Hepatocyte (in vitro differentiated cells): Measurements from ENCODE around the gene KMT2A.

ENCODE experiments used
- EZH2 ChIP-seq: fragments of 200-600 bp; sonication (generic); IDR thresholded peaks from 2 replicates; pipeline ENCODE4 v1.6.1; 2016; ENCODE audit warnings: antibody characterized with exemption, mild to moderate bottlenecking, borderline replicate concordance
- TF ChIP-seq, protein P1 (sequence below): fragments of 200-600 bp; sonication (generic); IDR thresholded peaks from 2 replicates; pipeline ENCODE4 v1.5.1; 2016; ENCODE audit warnings: antibody characterized with exemption, mild to moderate bottlenecking; ENCODE audit not compliant: poor library complexity

DNA sequence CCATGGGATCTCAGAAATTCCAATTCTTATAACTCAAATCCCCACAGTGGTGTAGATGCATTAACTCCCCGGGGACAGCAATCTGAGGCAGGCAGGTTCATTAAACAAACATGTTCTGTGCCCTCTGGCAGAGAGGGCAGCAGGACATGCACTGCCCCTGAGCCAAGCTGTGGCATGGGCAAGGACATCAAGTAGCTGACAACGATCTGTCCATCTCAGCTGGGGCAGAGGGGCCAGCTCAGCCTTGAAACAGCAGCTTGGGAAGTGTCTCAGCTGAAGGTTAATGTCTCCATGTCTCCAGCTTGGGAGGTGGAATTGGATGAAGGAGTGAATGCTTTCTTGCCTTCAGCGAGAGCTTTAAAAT is 108.3 kb downstream of the KMT2A start:
- TF ChIP-seq, protein P1, sequence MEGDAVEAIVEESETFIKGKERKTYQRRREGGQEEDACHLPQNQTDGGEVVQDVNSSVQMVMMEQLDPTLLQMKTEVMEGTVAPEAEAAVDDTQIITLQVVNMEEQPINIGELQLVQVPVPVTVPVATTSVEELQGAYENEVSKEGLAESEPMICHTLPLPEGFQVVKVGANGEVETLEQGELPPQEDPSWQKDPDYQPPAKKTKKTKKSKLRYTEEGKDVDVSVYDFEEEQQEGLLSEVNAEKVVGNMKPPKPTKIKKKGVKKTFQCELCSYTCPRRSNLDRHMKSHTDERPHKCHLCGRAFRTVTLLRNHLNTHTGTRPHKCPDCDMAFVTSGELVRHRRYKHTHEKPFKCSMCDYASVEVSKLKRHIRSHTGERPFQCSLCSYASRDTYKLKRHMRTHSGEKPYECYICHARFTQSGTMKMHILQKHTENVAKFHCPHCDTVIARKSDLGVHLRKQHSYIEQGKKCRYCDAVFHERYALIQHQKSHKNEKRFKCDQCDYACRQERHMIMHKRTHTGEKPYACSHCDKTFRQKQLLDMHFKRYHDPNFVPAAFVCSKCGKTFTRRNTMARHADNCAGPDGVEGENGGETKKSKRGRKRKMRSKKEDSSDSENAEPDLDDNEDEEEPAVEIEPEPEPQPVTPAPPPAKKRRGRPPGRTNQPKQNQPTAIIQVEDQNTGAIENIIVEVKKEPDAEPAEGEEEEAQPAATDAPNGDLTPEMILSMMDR: no peak
- TF ChIP-seq EZH2: no peak
